OCI-LY1 (cell line): ENCODE results near the gene PPARGC1A.

ENCODE experiments used
- H2AFZ ChIP-seq: fragments of 200-600 bp; sonication (generic), shearing (Covaris generic); 2 replicates; pipeline ENCODE4 v1.6.0; 2014; ENCODE audit warnings: antibody characterized with exemption, mild to moderate bottlenecking, low read length
- H3F3A ChIP-seq: fragments of 200-600 bp; sonication (generic), shearing (Covaris generic); 2 replicates; pipeline ENCODE4 v1.6.0; 2014; ENCODE audit warnings: mild to moderate bottlenecking, antibody characterized with exemption, low read length, moderate library complexity; ENCODE audit not compliant: insufficient read depth
- H3K27ac ChIP-seq: fragments of 200-600 bp; sonication (generic); 2 replicates; pipeline ENCODE4 v1.5.1; 2014; ENCODE audit warnings: low read length, mixed run types, mild to moderate bottlenecking, low read depth; ENCODE audit not compliant: poor library complexity, severe bottlenecking
- H3K27me3 ChIP-seq: fragments of 200-600 bp; sonication (generic); 2 replicates; pipeline ENCODE4 v1.6.0; 2014; ENCODE audit warnings: antibody characterized with exemption, mild to moderate bottlenecking, low read length, moderate library complexity; ENCODE audit not compliant: insufficient read depth
- H3K36me3 ChIP-seq: fragments of 200-600 bp; sonication (generic); 2 replicates; pipeline ENCODE4 v1.6.1; 2014; ENCODE audit warnings: mild to moderate bottlenecking, antibody characterized with exemption, low read length, moderate library complexity, mixed read lengths; ENCODE audit not compliant: insufficient read depth
- H3K4me1 ChIP-seq: fragments of 200-600 bp; sonication (generic); 2 replicates; pipeline ENCODE4 v1.5.1; 2014; ENCODE audit warnings: mild to moderate bottlenecking, low read length, moderate library complexity; ENCODE audit not compliant: insufficient read depth, severe bottlenecking
- H3K4me2 ChIP-seq: fragments of 200-600 bp; sonication (generic), shearing (Covaris generic); 2 replicates; pipeline ENCODE4 v1.6.1; 2014; ENCODE audit warnings: low read length
- H3K4me3 ChIP-seq: fragments of 200-600 bp; sonication (generic); 2 replicates; pipeline ENCODE4 v1.5.1; 2014; ENCODE audit warnings: low read length, low read depth, mild to moderate bottlenecking, mixed read lengths; ENCODE audit not compliant: poor library complexity, severe bottlenecking
- H3K79me2 ChIP-seq: fragments of 200-600 bp; shearing (Covaris generic); 2 replicates; pipeline ENCODE4 v1.6.1; 2016; ENCODE audit warnings: mixed run types, low read length, mixed read lengths; ENCODE audit not compliant: insufficient read depth
- H3K9ac ChIP-seq: fragments of 200-600 bp; sonication (generic), shearing (Covaris generic); 2 replicates; pipeline ENCODE4 v1.6.1; 2014; ENCODE audit warnings: mild to moderate bottlenecking, low read length, mixed read lengths
- H3K9me2 ChIP-seq: fragments of 200-600 bp; sonication (generic), shearing (Covaris generic); 2 replicates; pipeline ENCODE4 v1.6.1; 2014; ENCODE audit warnings: low read depth, mild to moderate bottlenecking, low read length, mixed read lengths
- H3K9me3 ChIP-seq: fragments of 200-600 bp; shearing (Covaris generic); 2 replicates; pipeline ENCODE4 v1.6.1; 2014; ENCODE audit warnings: low read length, mixed read lengths
- H4K20me1 ChIP-seq: fragments of 200-600 bp; sonication (generic), shearing (Covaris generic); 2 replicates; pipeline ENCODE4 v1.6.0; 2016; ENCODE audit warnings: mild to moderate bottlenecking, low read length; ENCODE audit not compliant: insufficient read depth
- EZH2 ChIP-seq: fragments of 200-600 bp; sonication (generic), shearing (Covaris generic); IDR thresholded peaks from 2 replicates; pipeline ENCODE4 v1.8.0; 2017; ENCODE audit warnings: borderline replicate concordance, mixed run types, mild to moderate bottlenecking, antibody characterized with exemption, low read length, moderate library complexity, mixed read lengths
- TF ChIP-seq, protein P1 (sequence below): fragments of 200-600 bp; sonication (generic), shearing (Covaris generic); IDR thresholded peaks from 2 replicates; pipeline ENCODE4 v1.5.1; 2017; ENCODE audit warnings: mild to moderate bottlenecking, antibody characterized with exemption, low read length, moderate library complexity, mixed read lengths

Gene PPARGC1A

DNA sequence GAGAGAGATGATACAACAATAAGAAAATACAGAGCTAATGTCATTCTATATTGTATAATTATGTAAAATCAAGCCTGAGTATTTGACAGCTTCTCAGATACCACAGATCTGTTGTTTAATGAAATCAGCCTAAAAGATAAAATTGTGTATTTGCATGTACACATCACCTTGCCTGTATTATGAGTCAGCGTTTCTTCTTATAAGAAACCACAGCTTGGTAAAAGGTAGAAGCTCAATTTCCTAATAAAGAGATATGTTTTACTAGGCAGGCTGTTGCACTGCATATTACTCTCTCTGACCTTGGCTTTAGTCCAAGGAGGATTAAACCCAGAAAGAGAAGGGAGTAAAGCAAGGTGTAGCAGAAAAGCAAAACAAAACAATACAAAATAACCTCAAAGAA is 121.3 kb downstream of the PPARGC1A start:
- H3K4me2 ChIP-seq, result no peak overlapping the region
- no peaks in the 10 kb centered on the region for H4K20me1 ChIP-seq
- no peak overlapping the region for H2AFZ ChIP-seq
- H3K9me3 ChIP-seq, result no peaks in the 10 kb centered on the region
- no peaks in the 10 kb centered on the region for H3F3A ChIP-seq
- no peak overlapping the region for H3K4me3 ChIP-seq
- H3K9ac ChIP-seq, result no peak overlapping the region
- H3K4me1 ChIP-seq, result no peaks in the 10 kb centered on the region
- H3K27me3 ChIP-seq, result no peaks in the 10 kb centered on the region
- no peaks in the 10 kb centered on the region for H3K79me2 ChIP-seq
- H3K9me2 ChIP-seq, result no peaks in the 10 kb centered on the region
- TF ChIP-seq, protein P1, sequence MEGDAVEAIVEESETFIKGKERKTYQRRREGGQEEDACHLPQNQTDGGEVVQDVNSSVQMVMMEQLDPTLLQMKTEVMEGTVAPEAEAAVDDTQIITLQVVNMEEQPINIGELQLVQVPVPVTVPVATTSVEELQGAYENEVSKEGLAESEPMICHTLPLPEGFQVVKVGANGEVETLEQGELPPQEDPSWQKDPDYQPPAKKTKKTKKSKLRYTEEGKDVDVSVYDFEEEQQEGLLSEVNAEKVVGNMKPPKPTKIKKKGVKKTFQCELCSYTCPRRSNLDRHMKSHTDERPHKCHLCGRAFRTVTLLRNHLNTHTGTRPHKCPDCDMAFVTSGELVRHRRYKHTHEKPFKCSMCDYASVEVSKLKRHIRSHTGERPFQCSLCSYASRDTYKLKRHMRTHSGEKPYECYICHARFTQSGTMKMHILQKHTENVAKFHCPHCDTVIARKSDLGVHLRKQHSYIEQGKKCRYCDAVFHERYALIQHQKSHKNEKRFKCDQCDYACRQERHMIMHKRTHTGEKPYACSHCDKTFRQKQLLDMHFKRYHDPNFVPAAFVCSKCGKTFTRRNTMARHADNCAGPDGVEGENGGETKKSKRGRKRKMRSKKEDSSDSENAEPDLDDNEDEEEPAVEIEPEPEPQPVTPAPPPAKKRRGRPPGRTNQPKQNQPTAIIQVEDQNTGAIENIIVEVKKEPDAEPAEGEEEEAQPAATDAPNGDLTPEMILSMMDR, result no peak
- TF ChIP-seq EZH2, result no peak
- H3K36me3 ChIP-seq, result no peaks in the 10 kb centered on the region
- no peak overlapping the region for H3K27ac ChIP-seq

DNA sequence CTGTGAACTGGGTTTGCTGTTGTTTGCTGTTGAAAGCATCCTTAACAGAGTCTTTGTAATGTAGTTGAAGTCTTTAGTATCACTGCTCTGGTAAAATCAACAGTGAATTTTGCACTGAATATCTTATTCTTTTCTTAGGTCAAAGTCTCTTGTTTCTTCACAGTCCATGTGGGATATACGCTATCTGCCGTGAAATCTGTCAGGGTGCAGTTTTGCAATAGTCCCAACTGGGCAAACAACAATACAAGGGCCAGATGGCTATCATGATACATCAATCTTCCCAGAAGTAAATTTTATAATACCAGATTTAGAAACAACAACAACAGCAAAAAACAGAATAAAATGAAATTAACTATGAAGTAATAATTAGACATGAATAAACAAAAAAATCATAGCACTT is 123.5 kb downstream of the PPARGC1A start:
- no peak overlapping the region for H3K4me3 ChIP-seq
- no peak overlapping the region for H3K4me2 ChIP-seq
- H3K27me3 ChIP-seq, result no peaks in the 10 kb centered on the region
- no peaks in the 10 kb centered on the region for H3K4me1 ChIP-seq
- H3K27ac ChIP-seq, result no peak overlapping the region
- H3K36me3 ChIP-seq, result no peaks in the 10 kb centered on the region
- no peak overlapping the region for H2AFZ ChIP-seq
- H3K79me2 ChIP-seq, result no peaks in the 10 kb centered on the region
- no peak overlapping the region for H3K9ac ChIP-seq
- H3K9me2 ChIP-seq, result no peaks in the 10 kb centered on the region
- no peaks in the 10 kb centered on the region for H4K20me1 ChIP-seq
- no peaks in the 10 kb centered on the region for H3K9me3 ChIP-seq
- TF ChIP-seq, protein P1, result no peak
- no peak for TF ChIP-seq EZH2
- no peaks in the 10 kb centered on the region for H3F3A ChIP-seq

DNA sequence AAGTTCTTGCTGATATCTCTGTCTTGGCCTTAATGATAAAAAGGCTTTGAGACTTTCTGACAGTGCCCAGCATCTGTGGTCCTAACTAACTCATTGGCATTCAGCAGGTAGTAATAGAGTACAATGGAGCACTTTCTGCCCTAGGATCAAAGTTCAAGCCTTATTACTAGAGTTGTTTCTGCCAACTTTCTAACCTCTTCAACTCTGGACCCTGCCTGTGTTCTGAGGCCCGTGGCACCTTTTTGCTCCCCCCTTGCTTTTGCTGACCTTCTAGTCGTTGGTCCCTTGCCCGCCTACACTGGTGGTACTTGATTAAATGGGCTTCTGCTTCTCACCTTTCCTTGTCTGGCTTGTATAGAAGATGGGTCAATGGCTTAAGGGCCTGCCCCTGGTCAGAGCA is 126.3 kb downstream of the PPARGC1A start:
- H3K27ac ChIP-seq, result no peak overlapping the region

More for the DNA sequence above, 126.3 kb downstream of the PPARGC1A start:
- Histone ChIP-seq H3K4me3 (no peak overlapping the region), H3K4me2 (no peak overlapping the region), H3K27me3 (no peaks in the 10 kb centered on the region), H3K4me1 (no peaks in the 10 kb centered on the region), H2AFZ (no peak overlapping the region), H3K9me2 (no peaks in the 10 kb centered on the region), H3K9me3 (no peaks in the 10 kb centered on the region), H3K79me2 (no peaks in the 10 kb centered on the region), H3F3A (no peaks in the 10 kb centered on the region), H4K20me1 (no peaks in the 10 kb centered on the region), H3K36me3 (no peaks in the 10 kb centered on the region), H3K9ac (no peak overlapping the region)
- no peak for TF ChIP-seq EZH2
- TF ChIP-seq, protein P1, result no peak
